Stimulated activated CD4-positive, alpha-beta T cell treated with anti-CD3 and anti-CD28 coated beads, Interleukin-15, amount 100 ng/mL, for 1 hour (primary cell): ENCODE results near the gene SUPT4H1.

Source experiments
- DNase-seq, 2 donors: peaks; one replicate each; pipeline ENCODE4 v3.0.0-alpha.2; 2020; ENCODE audit warnings: low read depth in 1 of 2, low spot score in 1 of 2

The SUPT4H1 gene

DNA sequence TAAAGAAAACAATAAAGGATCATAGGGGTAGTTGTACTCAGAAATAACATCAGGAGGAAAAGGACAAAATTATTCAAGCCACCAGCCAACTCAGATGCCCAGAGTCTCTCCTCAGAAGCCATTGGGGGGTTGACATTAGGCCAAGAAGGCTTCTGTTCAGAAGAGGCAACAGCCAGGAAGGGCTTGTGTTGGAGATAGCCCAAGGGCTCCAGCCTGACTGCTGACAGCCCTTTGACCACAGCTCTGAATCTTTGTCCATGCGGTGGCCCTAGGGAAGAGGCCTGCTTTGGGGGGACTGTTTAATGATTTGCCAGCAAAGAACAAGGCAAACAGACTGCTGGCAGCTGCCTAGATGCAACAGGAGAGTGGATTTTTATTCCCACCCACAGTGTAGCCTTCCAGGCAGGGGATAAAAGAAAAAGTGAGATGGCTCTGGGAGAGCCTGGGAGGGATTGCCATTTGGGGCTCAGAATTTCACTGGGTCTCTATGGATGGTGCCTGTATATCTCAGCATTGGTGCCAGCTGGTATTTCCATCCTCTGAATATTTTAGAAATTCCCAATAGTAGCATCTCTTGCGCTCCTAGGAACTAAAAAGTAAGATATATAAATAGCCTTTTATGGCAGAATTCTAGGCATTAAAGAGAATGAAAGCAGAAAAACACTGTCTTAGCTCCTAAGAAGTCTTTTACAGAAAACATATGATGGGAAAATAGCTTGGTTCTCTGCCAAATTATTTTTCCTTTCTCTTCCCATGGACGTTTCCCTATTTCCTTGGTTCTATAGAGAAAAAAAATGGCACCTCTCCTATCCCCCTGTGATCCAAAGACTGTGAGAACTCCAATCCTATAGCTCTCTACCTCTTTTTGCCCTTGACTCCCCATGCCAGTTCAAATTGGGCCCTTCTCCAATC, 29.4 kb upstream of the SUPT4H1 start:
- no peak for DNase-seq

GRCh38 chr17:58380207-58381123, 28.5 kb upstream of the SUPT4H1 start:
- no peak for DNase-seq

DNA sequence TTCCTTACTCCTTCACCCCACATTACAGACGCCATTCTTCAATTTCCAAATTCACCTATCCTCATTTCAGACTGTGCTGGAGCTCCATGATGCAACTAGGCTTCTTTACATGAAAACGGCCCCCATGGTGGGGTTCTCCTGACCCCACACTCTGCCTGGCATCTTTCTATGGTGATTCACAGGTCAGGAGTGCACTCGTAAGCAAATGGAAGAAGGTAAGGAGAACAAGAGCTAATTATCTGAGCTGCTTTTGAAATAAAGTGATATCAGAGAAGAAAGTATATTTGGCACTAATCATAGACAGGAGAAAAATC, 27.5 kb upstream of the SUPT4H1 start:
- no peak for DNase-seq

GRCh38 chr17:58378733-58379510, 26.9 kb upstream of the SUPT4H1 start:
- DNase-seq = no peak

DNA sequence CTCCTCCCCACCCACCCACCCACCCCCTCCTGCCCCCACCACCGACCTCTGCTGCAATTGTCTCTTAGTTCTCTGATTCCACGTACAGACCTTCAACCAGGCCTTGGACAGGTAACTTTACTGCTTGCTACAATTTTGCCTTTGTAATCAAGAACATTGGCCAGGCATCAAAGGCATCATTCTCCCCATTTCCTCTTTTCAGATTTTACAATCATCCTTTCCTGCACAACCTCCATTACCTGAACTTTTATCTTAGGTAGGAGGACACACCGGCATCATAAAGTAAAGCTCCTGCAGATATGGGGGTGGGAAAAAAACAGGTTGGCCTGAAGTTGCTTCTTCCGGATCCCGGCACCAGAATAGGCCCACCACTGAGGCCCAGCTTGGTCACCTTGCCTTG, 25.7 kb upstream of the SUPT4H1 start:
- no peak for DNase-seq

GRCh38 chr17:58377093-58377601, 25.1 kb upstream of the SUPT4H1 start:
- no peak for DNase-seq

DNA sequence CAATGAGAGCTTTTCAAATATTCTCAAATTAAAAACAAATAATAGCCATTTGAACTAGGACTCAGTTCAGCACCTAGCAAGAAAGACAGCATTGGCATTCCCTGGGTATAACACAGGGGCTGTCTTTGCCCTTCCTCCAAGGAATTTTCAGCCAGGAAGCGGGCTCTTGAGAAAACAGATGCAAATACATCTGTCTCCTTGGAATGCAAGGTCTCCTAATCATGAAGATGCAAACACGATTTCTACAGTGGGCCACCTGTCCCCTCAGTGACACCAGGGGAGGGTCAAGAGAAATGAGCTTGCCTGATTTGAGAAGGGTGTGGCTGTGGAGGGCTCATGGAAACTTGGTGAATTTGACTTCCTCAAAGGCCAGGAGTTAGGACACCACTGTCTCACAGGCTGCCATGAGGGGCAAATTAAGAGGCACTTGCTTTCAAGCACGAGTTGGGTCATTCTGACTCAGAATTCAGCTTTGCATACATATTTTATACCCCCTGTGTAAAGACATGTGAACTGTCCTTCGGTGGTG, 24.5 kb upstream of the SUPT4H1 start:
- DNase-seq = no peak

DNA sequence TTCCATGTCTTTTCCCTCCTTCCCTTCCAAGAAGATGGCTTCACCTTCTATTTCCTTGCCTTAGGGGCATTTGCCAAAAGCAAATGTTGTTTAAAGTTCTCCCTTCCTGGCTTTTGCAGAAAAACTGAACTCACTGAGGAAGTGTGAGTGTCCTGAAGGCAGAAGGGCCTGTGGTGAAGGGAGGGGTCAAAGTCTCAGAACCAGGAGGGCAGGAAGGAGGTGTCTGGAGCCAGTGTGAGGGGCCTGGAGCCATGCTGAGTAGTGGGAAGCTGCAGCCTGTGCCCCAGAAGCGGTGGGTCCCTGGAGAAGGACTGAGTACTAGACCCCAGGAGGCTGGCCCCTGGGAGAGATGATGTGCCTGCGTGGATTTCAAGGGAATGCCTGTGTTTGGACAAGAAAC, 23.8 kb upstream of the SUPT4H1 start:
- DNase-seq = no peak

GRCh38 chr17:58375256-58375655, 23.3 kb upstream of the SUPT4H1 start:
- DNase-seq = no peak

GRCh38 chr17:58373923-58374322, 21.9 kb upstream of the SUPT4H1 start:
- no peak for DNase-seq

- DNase-seq = no peak
These were observed 21.0 kb upstream of the SUPT4H1 start for GRCh38 chr17:58373003-58373402.

DNA sequence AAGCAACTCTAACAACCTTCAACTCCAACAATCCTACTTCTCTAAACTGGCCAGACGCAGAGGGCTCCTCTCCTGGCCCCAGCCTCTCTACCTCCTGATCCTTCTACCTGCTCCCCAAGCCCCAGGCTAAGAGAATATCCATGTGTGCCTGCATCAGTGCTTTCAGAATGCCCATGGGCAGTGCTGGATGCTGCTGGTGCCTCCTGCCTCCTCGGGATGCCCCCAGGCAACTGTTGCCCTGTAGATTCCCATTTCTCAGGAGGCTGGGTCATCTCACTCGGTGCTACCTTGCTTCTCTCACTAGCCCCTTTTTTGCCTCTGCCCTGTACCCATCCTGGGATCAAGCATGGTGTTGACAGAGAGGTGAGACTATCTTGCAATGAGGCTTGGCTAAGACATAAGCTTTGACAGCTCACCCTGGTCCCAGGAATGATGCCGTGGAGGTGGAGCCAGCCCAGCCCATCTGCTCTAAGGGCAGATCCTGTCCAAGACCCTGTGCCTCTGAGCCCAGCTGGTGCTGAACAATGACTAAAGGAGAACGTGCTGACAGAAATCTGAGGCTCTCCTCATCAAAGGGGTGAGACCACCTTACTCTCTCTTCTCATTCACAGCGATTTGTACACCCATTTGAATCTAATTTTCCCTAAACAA, 19.4 kb upstream of the SUPT4H1 start:
- no peak for DNase-seq

- DNase-seq = no peak
These were observed 18.7 kb upstream of the SUPT4H1 start for GRCh38 chr17:58370716-58371115.

- DNase-seq = no peak
These were observed 18.3 kb upstream of the SUPT4H1 start for GRCh38 chr17:58370309-58370708.

GRCh38 chr17:58369214-58370031, 17.4 kb upstream of the SUPT4H1 start:
- no peak for DNase-seq

- no peak for DNase-seq
These were observed 16.8 kb upstream of the SUPT4H1 start for GRCh38 chr17:58368860-58369213.

- DNase-seq = no peak
These were observed 15.5 kb upstream of the SUPT4H1 start for GRCh38 chr17:58367461-58367860.

GRCh38 chr17:58365980-58366595, 14.1 kb upstream of the SUPT4H1 start:
- no peak for DNase-seq
